ENCODE data around the gene HYPK.
A peak's percentile ranks its signal among the peaks of the same experiment; 100 is the strongest.
"Not testable (repeated sequence)": the region's sequence is repeated elsewhere in the genome, so short reads cannot be mapped to it uniquely, and the experiment has no call there.

HYPK gene

GRCh38 chr15:43821505-43821904 lies 21.1 kb downstream of the HYPK start:
- Histone ChIP-seq H3K36me3 (peaks cover 38% of the 10 kb centered on the region), H3K4me3 (ENCODE audit: low read depth, low read length) (no peak overlapping the region), H3K27me3 (ENCODE audit: insufficient read depth, low read depth, severe bottlenecking) (no peaks in the 10 kb centered on the region), H3K9me3 (ENCODE audit: severe bottlenecking) (peaks cover 8% of the 10 kb centered on the region), H3K27ac (no peak overlapping the region)
- no peak for TF ChIP-seq CTCF (IDR thresholded peaks at IDR 0.05; ENCODE audit: low read depth, low read length)
- no peak for DNase-seq

GRCh38 chr15:43824302-43825246 lies 24.2 kb downstream of the HYPK start, which contains the start of gene MFAP1:
TSS of gene MFAP1 (minus strand) at chr15:43824690. CDS start at chr15:43824569, 121 bp downstream.
- TF ChIP-seq CTCF (IDR thresholded peaks at IDR 0.05; ENCODE audit: low read depth, low read length): no peak
- Histone ChIP-seq H3K27me3 (ENCODE audit: insufficient read depth, low read depth, severe bottlenecking) (no peaks in the 10 kb centered on the region), H3K4me3 (ENCODE audit: low read depth, low read length) (peak within 1 kb of the TSS; percentile 99), H3K9me3 (ENCODE audit: severe bottlenecking) (peaks cover 8% of the 10 kb centered on the region), H3K36me3 (peaks cover 36% of the 10 kb centered on the region), H3K27ac (peak within 1 kb of the TSS; percentile 78)
- peak; percentile 95 for DNase-seq

- H3K9me3 ChIP-seq (ENCODE audit: severe bottlenecking); DNase-seq; H3K27me3 ChIP-seq (ENCODE audit: insufficient read depth, low read depth, severe bottlenecking); H3K4me3 ChIP-seq (ENCODE audit: low read depth, low read length): not testable (repeated sequence)
- peak overlapping the region; percentile 78; the same call in 1 of the 2 replicates for H3K27ac ChIP-seq
- H3K36me3 ChIP-seq: peaks cover 40% of the 10 kb centered on the region
Observed at GRCh38 chr15:43825305-43825704, 24.9 kb downstream of the HYPK start.

- no peak for TF ChIP-seq CTCF (IDR thresholded peaks at IDR 0.05; ENCODE audit: low read depth, low read length)
- Histone ChIP-seq H3K27me3 (ENCODE audit: insufficient read depth, low read depth, severe bottlenecking) (no peaks in the 10 kb centered on the region), H3K4me3 (ENCODE audit: low read depth, low read length) (peak overlapping the region; percentile 86), H3K36me3 (peaks cover 43% of the 10 kb centered on the region), H3K9me3 (ENCODE audit: severe bottlenecking) (peaks cover 8% of the 10 kb centered on the region), H3K27ac (peak overlapping the region; percentile 94)
- DNase-seq: no peak
Observed at GRCh38 chr15:43826029-43826507, 25.7 kb downstream of the HYPK start.

GRCh38 chr15:43826508-43827341 lies 26.3 kb downstream of the HYPK start, which contains the start of gene WDR76:
TSS of gene WDR76 (plus strand) at chr15:43827002. CDS start at chr15:43827033, 31 bp downstream.
- DNase-seq: peak; percentile 92
- Histone ChIP-seq H3K27ac (peak within 1 kb of the TSS; percentile 94), H3K36me3 (peaks cover 49% of the 10 kb centered on the region), H3K27me3 (ENCODE audit: insufficient read depth, low read depth, severe bottlenecking) (no peaks in the 10 kb centered on the region), H3K9me3 (ENCODE audit: severe bottlenecking) (peaks cover 8% of the 10 kb centered on the region), H3K4me3 (ENCODE audit: low read depth, low read length) (peak within 1 kb of the TSS; percentile 86)
- TF ChIP-seq CTCF (IDR thresholded peaks at IDR 0.05; ENCODE audit: low read depth, low read length): no peak

All from WERI-Rb-1 (cell line).